SKM-1 (cell line): ENCODE measurements around the gene WDR70.
"Not testable (repeated sequence)": the region's sequence is repeated elsewhere in the genome, so short reads cannot be mapped to it uniquely, and the experiment has no call there.

Source experiments
- DNase-seq: peaks from one replicate; lab custom pipeline; 2025; ENCODE audit not compliant: unreplicated experiment; lab: John Stamatoyannopoulos, UW

WDR70 gene

GRCh38 chr5:37672118-37672588 is 293.0 kb downstream of the WDR70 start:
- peak; percentile 51 for DNase-seq

GRCh38 chr5:37674361-37674760 is 295.2 kb downstream of the WDR70 start:
- DNase-seq = not testable (repeated sequence)

- DNase-seq = not testable (repeated sequence)
Observed at GRCh38 chr5:37679326-37679725, 300.2 kb downstream of the WDR70 start.

GRCh38 chr5:37679903-37680302 is 300.8 kb downstream of the WDR70 start:
- DNase-seq = not testable (repeated sequence)

- DNase-seq = no peak
Observed at GRCh38 chr5:37683072-37683471, 304.0 kb downstream of the WDR70 start.

GRCh38 chr5:37685211-37685610 is 306.1 kb downstream of the WDR70 start:
- DNase-seq = no peak

GRCh38 chr5:37685816-37686215 is 306.7 kb downstream of the WDR70 start:
- DNase-seq = no peak

- not testable (repeated sequence) for DNase-seq
Observed at GRCh38 chr5:37688925-37689324, 309.8 kb downstream of the WDR70 start.

GRCh38 chr5:37694333-37694732 is 315.2 kb downstream of the WDR70 start:
- not testable (repeated sequence) for DNase-seq

GRCh38 chr5:37694867-37695266 is 315.7 kb downstream of the WDR70 start:
- no peak for DNase-seq

- DNase-seq = no peak
Observed at GRCh38 chr5:37695647-37696046, 316.5 kb downstream of the WDR70 start.

- no peak for DNase-seq
Observed at GRCh38 chr5:37696190-37697021, 317.3 kb downstream of the WDR70 start.

- no peak for DNase-seq
Observed at GRCh38 chr5:37701868-37702267, 322.8 kb downstream of the WDR70 start.

- DNase-seq = no peak
Observed at GRCh38 chr5:37703841-37704241, 324.7 kb downstream of the WDR70 start.

- no peak for DNase-seq
Observed at GRCh38 chr5:37704406-37704805, 325.3 kb downstream of the WDR70 start.

GRCh38 chr5:37709020-37709419 is 329.9 kb downstream of the WDR70 start:
- DNase-seq = no peak

GRCh38 chr5:37710965-37711364 is 331.8 kb downstream of the WDR70 start:
- no peak for DNase-seq

GRCh38 chr5:37712750-37713149 is 333.6 kb downstream of the WDR70 start:
- DNase-seq = no peak

GRCh38 chr5:37714756-37715155 is 335.6 kb downstream of the WDR70 start:
- DNase-seq = no peak

GRCh38 chr5:37715361-37715760 is 336.2 kb downstream of the WDR70 start:
- no peak for DNase-seq

GRCh38 chr5:37715992-37716391 is 336.9 kb downstream of the WDR70 start:
- no peak for DNase-seq

GRCh38 chr5:37716405-37716804 is 337.3 kb downstream of the WDR70 start:
- no peak for DNase-seq

GRCh38 chr5:37717276-37717612 is 338.1 kb downstream of the WDR70 start:
- no peak for DNase-seq
